Panc1 (cell line): ENCODE results near the gene EDAR. TPM values are rescaled to one million over a fixed set of nuclear protein-coding genes. Genes with fewer than 3 reads are reported as not detected.

Experiments
- ATAC-seq: fragments of 200-7000 bp; cut with Tn5 transposase; 2 replicates; pipeline ENCODE4 v1.9.1; 2020; ENCODE audit warnings: mild to moderate bottlenecking, moderate library complexity
- BruUV-seq: library from RNA; stranded (reverse); fragments of 400-500 nt; replicated peaks from 2 replicates; lab custom pipeline; 2021; lab: Mats Ljungman, UMichigan
- CTCF ChIA-PET: fragments of 300-600 bp; sonication (Branson Sonifier 250); formaldehyde crosslinking; loops from one replicate; lab custom pipeline; 2022; ENCODE audit warnings: antibody characterized with exemption; lab: Charles Lee
- POLR2A ChIA-PET: fragments of 300-600 bp; sonication (Branson Sonifier 250); formaldehyde crosslinking; loops from one replicate; lab custom pipeline; 2022; ENCODE audit warnings: antibody characterized with exemption; lab: Charles Lee
- DNase-seq: peaks from one replicate; pipeline ENCODE4 v3.0.0-alpha.2; 2010; ENCODE audit warnings: low read depth, low spot score
- H3K27ac ChIP-seq: 2 replicates; pipeline ENCODE4 v1.5.1; 2011; ENCODE audit warnings: mild to moderate bottlenecking, low read length, inconsistent platforms
- H3K27me3 ChIP-seq: fragments of 200-500 bp; sonication (Bioruptor generic); 2 replicates; pipeline ENCODE4 v1.6.0; 2014; ENCODE audit warnings: low read length, inconsistent platforms; ENCODE audit not compliant: control insufficient read depth, insufficient read depth
- H3K36me3 ChIP-seq: fragments of 200-500 bp; sonication (Bioruptor generic); 2 replicates; pipeline ENCODE4 v1.5.1; 2014; ENCODE audit warnings: inconsistent platforms, mild to moderate bottlenecking, low read length, moderate library complexity; ENCODE audit not compliant: control insufficient read depth, insufficient read depth
- H3K4me1 ChIP-seq: 2 replicates; pipeline ENCODE4 v1.5.1; 2011; ENCODE audit warnings: inconsistent platforms, mild to moderate bottlenecking, low read length, moderate library complexity; ENCODE audit not compliant: control insufficient read depth, insufficient read depth
- H3K4me3 ChIP-seq, 2 experiments: 2 replicates each; pipeline ENCODE4 v1.5.1; 2011 to 2012; ENCODE audit warnings: low read depth in 2 of 2, low read length in 2 of 2, mild to moderate bottlenecking in 2 of 2, inconsistent platforms in 1 of 2, moderate library complexity in 1 of 2
- H3K9me3 ChIP-seq: fragments of 200-500 bp; sonication (Bioruptor generic); 2 replicates; pipeline ENCODE4 v1.5.1; 2014; ENCODE audit warnings: low read depth, mild to moderate bottlenecking, inconsistent platforms, low read length, moderate library complexity; ENCODE audit not compliant: control insufficient read depth, insufficient read depth
- POLR2AphosphoS5 ChIP-seq: IDR thresholded peaks from 2 replicates; pipeline ENCODE4 v1.6.1; 2012; ENCODE audit warnings: mild to moderate bottlenecking, low read depth, low read length, moderate library complexity
- SIN3A ChIP-seq: IDR thresholded peaks from 2 replicates; pipeline ENCODE4 v1.6.1; 2012; ENCODE audit warnings: low read depth, mild to moderate bottlenecking, low read length, moderate library complexity, borderline replicate concordance; ENCODE audit not compliant: insufficient read depth
- TCF7L2 ChIP-seq: IDR thresholded peaks from 2 replicates; pipeline ENCODE4 v1.6.1; 2011; ENCODE audit warnings: mild to moderate bottlenecking, low read depth, low read length, inconsistent platforms
- in situ Hi-C: cut with HindIII; loops from 2 replicates; pipeline ENCODE4 v1.10.0; 2016; ENCODE audit warnings: low sequenced_read_pairs, low pct_unique_long_range_greater_than_20kb
- intact Hi-C: fragments of 100-400 bp; cut with micrococcal nuclease; formaldehyde crosslinking; loops from one replicate; pipeline ENCODE4 v1.10.0; 2022; ENCODE audit not compliant: unreplicated experiment
- total RNA-seq: library from RNA; stranded (reverse); gene quantifications from one replicate; pipeline ENCODE4 v1.2.1, GENCODE V29; 2021; ENCODE audit not compliant: unreplicated experiment
- TF ChIP-seq, protein P1 (sequence below), 2 experiments: IDR thresholded peaks; 2 replicates each; pipeline ENCODE4 v1.6.1; 2011 to 2012; ENCODE audit warnings: low read depth in 2 of 2, control low read depth in 1 of 2, low read length in 1 of 2, mild to moderate bottlenecking in 1 of 2, moderate library complexity in 1 of 2; ENCODE audit not compliant: insufficient read depth in 1 of 2
- TF ChIP-seq, protein P2 (sequence below): fragments of 450-650 bp; IDR thresholded peaks from 2 replicates; pipeline ENCODE4 v1.5.1; 2017; ENCODE audit warnings: mild to moderate bottlenecking

EDAR gene
- total RNA-seq, 1 experiment from 2014 or later = not detected

DNA sequence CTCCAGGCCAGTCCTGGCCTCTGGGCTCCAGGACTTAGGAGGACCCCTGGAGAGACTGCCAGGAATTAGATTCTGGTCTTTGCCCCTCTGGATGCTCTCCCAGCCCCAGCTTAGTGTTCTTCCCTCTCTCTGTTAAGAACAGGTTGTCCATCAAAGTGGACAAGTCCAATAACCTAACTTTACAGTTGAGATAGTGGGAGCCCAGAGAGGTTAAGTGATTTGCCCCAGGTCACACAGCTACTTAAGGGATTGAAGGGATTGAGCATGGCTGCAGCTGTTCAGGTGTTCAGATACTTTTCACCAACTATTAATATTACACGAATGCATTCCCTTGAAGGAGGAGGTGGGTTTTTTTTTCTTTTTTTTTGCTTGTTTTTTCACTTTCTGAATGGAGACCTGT, 57.6 kb downstream of the EDAR start:
- H3K4me1 ChIP-seq = no peaks in the 10 kb centered on the region
- no peaks in the 10 kb centered on the region for H3K9me3 ChIP-seq
- DNase-seq = no peak
- no peaks in the 10 kb centered on the region; the same call in 1 of the 2 replicates for H3K27me3 ChIP-seq
- TF ChIP-seq, protein P1, sequence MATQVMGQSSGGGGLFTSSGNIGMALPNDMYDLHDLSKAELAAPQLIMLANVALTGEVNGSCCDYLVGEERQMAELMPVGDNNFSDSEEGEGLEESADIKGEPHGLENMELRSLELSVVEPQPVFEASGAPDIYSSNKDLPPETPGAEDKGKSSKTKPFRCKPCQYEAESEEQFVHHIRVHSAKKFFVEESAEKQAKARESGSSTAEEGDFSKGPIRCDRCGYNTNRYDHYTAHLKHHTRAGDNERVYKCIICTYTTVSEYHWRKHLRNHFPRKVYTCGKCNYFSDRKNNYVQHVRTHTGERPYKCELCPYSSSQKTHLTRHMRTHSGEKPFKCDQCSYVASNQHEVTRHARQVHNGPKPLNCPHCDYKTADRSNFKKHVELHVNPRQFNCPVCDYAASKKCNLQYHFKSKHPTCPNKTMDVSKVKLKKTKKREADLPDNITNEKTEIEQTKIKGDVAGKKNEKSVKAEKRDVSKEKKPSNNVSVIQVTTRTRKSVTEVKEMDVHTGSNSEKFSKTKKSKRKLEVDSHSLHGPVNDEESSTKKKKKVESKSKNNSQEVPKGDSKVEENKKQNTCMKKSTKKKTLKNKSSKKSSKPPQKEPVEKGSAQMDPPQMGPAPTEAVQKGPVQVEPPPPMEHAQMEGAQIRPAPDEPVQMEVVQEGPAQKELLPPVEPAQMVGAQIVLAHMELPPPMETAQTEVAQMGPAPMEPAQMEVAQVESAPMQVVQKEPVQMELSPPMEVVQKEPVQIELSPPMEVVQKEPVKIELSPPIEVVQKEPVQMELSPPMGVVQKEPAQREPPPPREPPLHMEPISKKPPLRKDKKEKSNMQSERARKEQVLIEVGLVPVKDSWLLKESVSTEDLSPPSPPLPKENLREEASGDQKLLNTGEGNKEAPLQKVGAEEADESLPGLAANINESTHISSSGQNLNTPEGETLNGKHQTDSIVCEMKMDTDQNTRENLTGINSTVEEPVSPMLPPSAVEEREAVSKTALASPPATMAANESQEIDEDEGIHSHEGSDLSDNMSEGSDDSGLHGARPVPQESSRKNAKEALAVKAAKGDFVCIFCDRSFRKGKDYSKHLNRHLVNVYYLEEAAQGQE (IDR thresholded peaks at IDR 0.05; ENCODE audit: insufficient read depth in 1 of 2, low read depth in 2 of 2, low read length in 1 of 2) = no peak
- TF ChIP-seq, protein P2, sequence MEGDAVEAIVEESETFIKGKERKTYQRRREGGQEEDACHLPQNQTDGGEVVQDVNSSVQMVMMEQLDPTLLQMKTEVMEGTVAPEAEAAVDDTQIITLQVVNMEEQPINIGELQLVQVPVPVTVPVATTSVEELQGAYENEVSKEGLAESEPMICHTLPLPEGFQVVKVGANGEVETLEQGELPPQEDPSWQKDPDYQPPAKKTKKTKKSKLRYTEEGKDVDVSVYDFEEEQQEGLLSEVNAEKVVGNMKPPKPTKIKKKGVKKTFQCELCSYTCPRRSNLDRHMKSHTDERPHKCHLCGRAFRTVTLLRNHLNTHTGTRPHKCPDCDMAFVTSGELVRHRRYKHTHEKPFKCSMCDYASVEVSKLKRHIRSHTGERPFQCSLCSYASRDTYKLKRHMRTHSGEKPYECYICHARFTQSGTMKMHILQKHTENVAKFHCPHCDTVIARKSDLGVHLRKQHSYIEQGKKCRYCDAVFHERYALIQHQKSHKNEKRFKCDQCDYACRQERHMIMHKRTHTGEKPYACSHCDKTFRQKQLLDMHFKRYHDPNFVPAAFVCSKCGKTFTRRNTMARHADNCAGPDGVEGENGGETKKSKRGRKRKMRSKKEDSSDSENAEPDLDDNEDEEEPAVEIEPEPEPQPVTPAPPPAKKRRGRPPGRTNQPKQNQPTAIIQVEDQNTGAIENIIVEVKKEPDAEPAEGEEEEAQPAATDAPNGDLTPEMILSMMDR = no peak
- no peak for TF ChIP-seq POLR2AphosphoS5
- TF ChIP-seq TCF7L2 = no peak
- TF ChIP-seq SIN3A = no peak
- ChIA-PET CTCF (no interaction called here), POLR2A (no interaction called here)
- in situ Hi-C loops (loop anchor here (10.0 kb wide), 1 partner anchor 53 kb away; the partner anchor contains the start of gene EDAR), intact Hi-C loops (no loop called here)
- ATAC-seq = no peak
- H3K27ac ChIP-seq = no peak overlapping the region
- no peaks in the 10 kb centered on the region for H3K36me3 ChIP-seq
- H3K4me3 ChIP-seq = no peak overlapping the region
- no TSS peak for BruUV-seq

DNA sequence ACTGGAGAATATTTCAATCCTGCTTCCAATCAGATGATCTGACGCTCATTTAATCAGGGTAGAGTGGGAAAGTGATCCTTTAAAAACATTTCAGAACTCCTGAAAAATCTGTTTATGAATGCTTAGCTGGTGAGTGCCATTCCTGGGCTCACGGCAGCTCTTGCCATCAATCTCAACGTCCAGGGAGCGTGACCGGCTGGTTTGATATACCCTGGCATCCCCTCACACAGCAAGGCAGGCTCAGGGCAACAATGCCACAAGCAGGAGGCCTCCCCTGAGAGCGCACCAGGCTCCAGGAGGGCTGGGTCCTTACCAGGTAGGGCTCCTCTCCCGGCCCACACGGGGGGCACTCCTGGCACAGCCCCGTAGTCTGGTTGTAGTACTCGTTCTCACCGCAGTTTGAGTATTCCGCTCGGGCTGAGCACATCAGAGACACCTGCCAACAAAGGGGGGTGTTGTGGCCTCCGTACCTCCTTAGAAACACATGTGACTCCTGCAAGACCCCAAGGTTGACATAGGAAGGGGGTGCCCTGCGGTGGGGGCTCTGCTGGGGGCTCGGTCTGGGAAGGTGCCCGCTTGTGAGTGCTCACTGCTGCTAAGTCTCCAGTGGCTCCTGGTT, 59.1 kb downstream of the EDAR start:
- in situ Hi-C loops (loop anchor here (10.0 kb wide), 1 partner anchor 55 kb away; the partner anchor contains the start of gene EDAR), intact Hi-C loops (no loop called here)
- Histone ChIP-seq H3K9me3 (no peaks in the 10 kb centered on the region), H3K27ac (no peak overlapping the region), H3K36me3 (no peaks in the 10 kb centered on the region), H3K27me3 (no peaks in the 10 kb centered on the region; the same call in 1 of the 2 replicates), H3K4me1 (no peaks in the 10 kb centered on the region), H3K4me3 (no peak overlapping the region)
- no peak for TF ChIP-seq SIN3A
- TF ChIP-seq TCF7L2 = no peak
- no peak for TF ChIP-seq POLR2AphosphoS5
- TF ChIP-seq, protein P1 (IDR thresholded peaks at IDR 0.05; ENCODE audit: insufficient read depth in 1 of 2, low read depth in 2 of 2, low read length in 1 of 2) = no peak
- TF ChIP-seq, protein P2 = no peak
- DNase-seq (no peak), ATAC-seq (no peak)
- ChIA-PET CTCF (no interaction called here), POLR2A (no interaction called here)
- no TSS peak for BruUV-seq
